ENCODE results near the gene TSR3.

Gene TSR3

GRCh38 chr16:1377406-1378010, 25.8 kb upstream of the TSR3 start:
- DNase-seq (ENCODE audit: low read depth): no peak

- no peak for DNase-seq (ENCODE audit: low read depth)
These were observed 24.2 kb upstream of the TSR3 start for GRCh38 chr16:1375741-1376410.

GRCh38 chr16:1375298-1375640, 23.6 kb upstream of the TSR3 start:
- no peak for DNase-seq (ENCODE audit: low read depth)

GRCh38 chr16:1374418-1375297, 23.0 kb upstream of the TSR3 start:
- DNase-seq (ENCODE audit: low read depth): no peak

- DNase-seq (ENCODE audit: low read depth): no peak
These were observed 20.7 kb upstream of the TSR3 start for GRCh38 chr16:1372292-1372950.

- no peak for DNase-seq (ENCODE audit: low read depth)
These were observed 19.6 kb upstream of the TSR3 start for GRCh38 chr16:1371054-1371978.

DNA sequence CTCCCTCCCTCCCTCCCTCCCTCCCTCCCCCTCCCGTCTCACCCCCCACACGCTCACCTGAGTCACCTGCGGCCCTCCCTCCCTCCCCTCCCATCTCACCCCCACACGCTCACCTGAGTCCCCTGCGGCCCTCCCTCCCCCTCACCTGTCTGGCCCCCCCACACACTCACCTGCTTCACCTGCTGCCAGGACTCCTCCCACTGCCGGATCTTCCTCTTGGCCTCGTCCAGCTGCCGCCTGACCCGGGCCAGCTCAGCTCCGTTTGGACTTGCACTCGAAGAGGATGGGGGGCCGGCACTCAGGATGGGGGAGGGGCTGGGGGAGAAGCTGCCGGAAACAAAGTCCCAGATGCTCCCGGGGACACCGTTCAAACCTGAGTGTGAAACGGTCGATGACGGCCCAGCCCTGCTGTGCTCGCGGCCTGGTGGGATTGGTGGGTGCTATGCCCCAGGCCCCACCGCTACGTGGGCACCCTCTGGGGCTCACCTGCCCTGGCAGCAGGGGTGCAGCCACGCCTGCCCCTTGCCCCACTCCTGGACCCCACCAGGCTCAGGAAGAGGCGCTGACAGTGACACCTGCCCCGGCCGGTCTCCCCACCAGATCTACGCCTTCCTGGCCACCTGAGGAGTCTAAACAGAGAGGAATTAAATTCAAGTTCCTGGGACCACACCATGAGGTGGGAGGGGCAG, 16.0 kb upstream of the TSR3 start:
- no peak for DNase-seq (ENCODE audit: low read depth)

DNA sequence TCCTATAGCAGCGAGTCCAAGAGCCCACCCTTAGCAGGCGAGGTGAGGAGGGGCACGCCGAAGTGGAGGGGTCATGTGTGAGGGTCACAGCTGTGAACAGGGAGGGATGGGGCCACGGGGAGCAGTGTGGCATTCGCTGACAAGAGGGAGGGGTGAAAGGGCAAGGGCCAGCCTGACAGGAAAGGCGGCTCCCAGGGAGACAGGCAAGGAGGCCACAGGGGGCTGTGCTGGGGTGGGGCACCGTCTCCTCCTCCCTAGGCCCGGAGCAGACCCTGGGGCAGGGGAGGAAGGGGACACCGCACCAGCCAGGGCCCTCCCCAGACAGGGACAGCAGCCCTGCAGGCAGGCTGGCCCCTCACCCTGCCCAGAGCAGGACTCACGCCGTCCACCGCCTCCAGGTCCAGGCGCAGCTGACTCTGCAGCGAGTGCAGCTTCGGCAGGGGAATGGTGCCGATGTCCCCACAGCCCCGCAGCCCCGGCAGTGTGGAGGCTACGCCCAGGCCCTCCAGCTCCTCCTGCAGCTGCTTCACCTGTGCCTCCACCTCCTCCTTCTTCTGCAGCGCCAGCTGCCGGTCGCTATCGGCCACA, 15.1 kb upstream of the TSR3 start:
- DNase-seq (ENCODE audit: low read depth): no peak

DNA sequence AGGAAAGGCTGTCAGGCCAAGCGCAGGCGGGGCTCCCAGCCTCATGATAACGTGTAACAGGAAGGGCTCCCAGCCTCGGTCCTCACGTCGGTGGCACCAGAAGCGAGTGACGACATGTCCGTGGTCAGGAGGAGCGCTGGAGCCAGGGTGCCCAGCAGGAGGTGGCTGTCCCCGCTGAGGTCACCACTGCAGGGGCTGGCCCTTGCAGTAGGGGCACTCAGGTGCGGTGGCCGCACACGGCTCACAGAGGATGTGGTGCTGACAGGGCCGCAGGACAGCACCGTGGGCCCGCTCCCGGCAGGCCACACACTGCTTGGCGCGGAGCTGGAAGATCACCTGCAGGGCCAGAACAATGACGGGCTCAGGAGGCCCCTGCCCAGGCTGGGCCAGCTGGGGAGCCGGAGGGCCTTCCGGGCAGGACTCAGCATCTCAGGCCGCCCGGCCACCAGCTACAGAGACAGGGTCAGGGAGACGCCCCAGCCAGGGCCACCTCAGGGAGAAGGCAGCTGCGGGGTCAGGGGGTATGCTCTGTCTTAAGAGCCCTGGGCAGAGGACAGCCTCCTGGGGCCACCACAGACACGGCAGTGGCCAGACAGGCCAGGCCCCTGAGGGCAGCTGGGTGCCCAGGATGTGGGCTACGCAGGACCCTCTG, 14.5 kb upstream of the TSR3 start:
- DNase-seq (ENCODE audit: low read depth): no peak

GRCh38 chr16:1364510-1364909, 12.8 kb upstream of the TSR3 start:
- no peak for DNase-seq (ENCODE audit: low read depth)

DNA sequence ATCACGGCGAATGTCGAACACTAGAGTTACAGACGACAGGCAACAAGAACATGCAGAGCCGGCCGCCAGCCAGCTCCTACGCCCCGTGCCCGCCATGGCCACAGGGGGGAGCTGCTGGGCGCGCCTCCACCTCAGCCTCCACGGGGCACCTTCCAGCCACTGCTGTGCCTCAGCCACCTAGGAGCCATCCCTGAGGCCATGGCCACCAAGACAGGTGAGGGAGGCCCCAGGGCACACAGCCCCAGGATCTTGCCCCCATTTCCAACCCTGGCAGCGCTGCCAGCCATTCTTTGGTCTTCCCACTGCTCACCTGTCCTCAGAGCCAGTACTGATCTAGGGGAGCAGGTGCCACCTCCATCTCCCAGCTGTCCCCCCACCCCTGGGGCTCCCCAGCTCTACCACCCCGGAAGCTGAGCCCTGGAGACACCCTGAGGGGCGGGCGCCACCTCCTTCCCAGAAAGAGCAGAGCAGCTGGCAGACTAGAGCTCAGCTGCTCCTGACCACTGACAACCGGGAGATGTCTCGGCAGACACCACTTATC, 11.9 kb upstream of the TSR3 start:
- DNase-seq (ENCODE audit: low read depth): peak; percentile 39

GRCh38 chr16:1362807-1363206, 11.1 kb upstream of the TSR3 start:
- DNase-seq (ENCODE audit: low read depth): no peak

GRCh38 chr16:1361685-1362360, 10.1 kb upstream of the TSR3 start:
- no peak for DNase-seq (ENCODE audit: low read depth)

- no peak for DNase-seq (ENCODE audit: low read depth)
These were observed 6.4 kb upstream of the TSR3 start for GRCh38 chr16:1357906-1358566.

GRCh38 chr16:1356061-1356900, 4.6 kb upstream of the TSR3 start:
- DNase-seq (ENCODE audit: low read depth): no peak

DNA sequence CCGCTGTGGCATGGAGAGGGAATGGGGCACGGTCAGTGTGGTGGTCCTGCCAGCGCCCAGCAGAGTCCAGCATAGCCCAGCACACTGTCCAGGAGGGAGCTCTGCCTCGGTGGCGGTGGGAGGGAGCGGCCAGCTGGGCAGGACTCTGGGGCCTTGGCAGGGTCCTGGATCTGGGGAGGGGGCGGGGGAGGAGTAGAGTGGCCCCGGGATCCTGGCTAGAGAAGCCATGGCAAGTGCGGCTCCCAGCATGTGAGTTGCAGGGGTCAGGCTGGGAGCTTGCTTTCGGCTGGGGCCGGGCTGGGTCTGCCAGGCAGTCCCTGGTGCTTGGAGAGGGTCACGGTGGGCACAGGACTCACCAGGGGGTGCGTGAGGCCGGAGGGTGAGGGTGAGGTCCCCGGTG, 3.9 kb upstream of the TSR3 start:
- DNase-seq (ENCODE audit: low read depth): no peak

- no peak for DNase-seq (ENCODE audit: low read depth)
These were observed 3.3 kb upstream of the TSR3 start for GRCh38 chr16:1354815-1355540.
